HepG2 (cell line): Measurements from ENCODE around the gene STK25. TPM values are rescaled to one million over a fixed set of nuclear protein-coding genes. Genes with fewer than 3 reads are reported as not detected.

Experiments
- ARHGAP35 ChIP-seq: sonication (generic); formaldehyde crosslinking; IDR thresholded peaks from 2 replicates; pipeline ENCODE4 v1.9.0; 2022; ENCODE audit warnings: mild to moderate bottlenecking, inconsistent platforms, moderate library complexity, missing genetic modification reagents, borderline replicate concordance
- ATF5 ChIP-seq: sonication (generic); formaldehyde crosslinking; IDR thresholded peaks from 2 replicates; pipeline ENCODE4 v1.4.0; 2020; ENCODE audit warnings: mild to moderate bottlenecking, low read depth, missing genetic modification reagents
- ETS1 ChIP-seq: sonication (generic); formaldehyde crosslinking; IDR thresholded peaks from 2 replicates; pipeline ENCODE4 v1.4.0; 2020; ENCODE audit warnings: missing genetic modification reagents
- FOXA3 ChIP-seq: IDR thresholded peaks from 2 replicates; pipeline ENCODE4 v1.6.1; 2016; ENCODE audit warnings: missing genetic modification reagents, missing compliant biosample characterization
- FOXK1 ChIP-seq: sonication (generic); formaldehyde crosslinking; IDR thresholded peaks from 2 replicates; pipeline ENCODE4 v1.4.0; 2020; ENCODE audit warnings: low read depth, missing genetic modification reagents, borderline replicate concordance
- HES4 ChIP-seq: sonication (generic); formaldehyde crosslinking; IDR thresholded peaks from 2 replicates; pipeline ENCODE4 v1.9.0; 2021; ENCODE audit warnings: mild to moderate bottlenecking, missing genetic modification reagents, borderline replicate concordance
- ISL2 ChIP-seq: sonication (generic); formaldehyde crosslinking; IDR thresholded peaks from 2 replicates; pipeline ENCODE4 v1.5.0; 2020; ENCODE audit warnings: missing genetic modification reagents
- KLF16 ChIP-seq, 2 experiments: sonication (generic) in 1 of 2; formaldehyde crosslinking in 1 of 2; IDR thresholded peaks; 2 replicates each; pipeline versions ENCODE4 v1.6.1 to v1.8.0; 2016 to 2023; ENCODE audit warnings: missing genetic modification reagents in 2 of 2, missing compliant biosample characterization in 1 of 2
- NFATC3 ChIP-seq: sonication (generic); formaldehyde crosslinking; IDR thresholded peaks from 2 replicates; pipeline ENCODE4 v1.5.1; 2020; ENCODE audit warnings: mild to moderate bottlenecking, missing genetic modification reagents
- NR2F6 ChIP-seq, 2 experiments: IDR thresholded peaks; 2 replicates each; pipeline ENCODE4 v1.6.1; 2016; ENCODE audit warnings: antibody characterized with exemption in 1 of 2, mild to moderate bottlenecking in 1 of 2
- PLRG1 ChIP-seq: fragments of 450-650 bp; conservative IDR thresholded peaks from 2 replicates; pipeline ENCODE4 v1.6.1; 2016
- RARA ChIP-seq: IDR thresholded peaks from 2 replicates; pipeline ENCODE4 v1.6.1; 2016; ENCODE audit warnings: missing genetic modification reagents, missing compliant biosample characterization
- RFXAP ChIP-seq: sonication (generic); formaldehyde crosslinking; IDR thresholded peaks from 2 replicates; pipeline ENCODE4 v1.4.0; 2020; ENCODE audit warnings: missing genetic modification reagents, borderline replicate concordance
- SMARCE1 ChIP-seq: fragments of 450-650 bp; IDR thresholded peaks from 2 replicates; pipeline ENCODE4 v1.6.1; 2017; ENCODE audit warnings: borderline replicate concordance
- SRSF4 ChIP-seq: fragments of 200-400 bp; formaldehyde crosslinking; IDR thresholded peaks from one replicate; pipeline ENCODE4 v1.6.1; 2018; ENCODE audit warnings: mild to moderate bottlenecking, low read depth, low read length, moderate library complexity; ENCODE audit not compliant: poor library complexity, severe bottlenecking
- THRA ChIP-seq: sonication (generic); formaldehyde crosslinking; IDR thresholded peaks from 2 replicates; pipeline ENCODE4 v1.4.0; 2020; ENCODE audit warnings: missing genetic modification reagents, borderline replicate concordance
- XRCC5 ChIP-seq: fragments of 200-400 bp; formaldehyde crosslinking; optimal IDR thresholded peaks from 2 replicates; pipeline ENCODE3; 2017; ENCODE audit warnings: mild to moderate bottlenecking, low read length
- ZBTB20 ChIP-seq: sonication (generic); formaldehyde crosslinking; IDR thresholded peaks from 2 replicates; pipeline ENCODE4 v1.8.1; 2023; ENCODE audit warnings: missing genetic modification reagents, low read depth, mild to moderate bottlenecking, borderline replicate concordance
- ZNF263 ChIP-seq: sonication (generic); formaldehyde crosslinking; IDR thresholded peaks from 2 replicates; pipeline ENCODE4 v1.4.0; 2020; ENCODE audit warnings: missing genetic modification reagents
- ZNF33A ChIP-seq: sonication (generic); formaldehyde crosslinking; IDR thresholded peaks from 2 replicates; pipeline ENCODE4 v1.5.1; 2020; ENCODE audit warnings: missing genetic modification reagents, mild to moderate bottlenecking, moderate library complexity, borderline replicate concordance
- ZNF430 ChIP-seq: sonication (generic); formaldehyde crosslinking; IDR thresholded peaks from 2 replicates; pipeline ENCODE4 v1.9.0; 2021; ENCODE audit warnings: mild to moderate bottlenecking, missing genetic modification reagents
- ZNF512 ChIP-seq: sonication (generic); formaldehyde crosslinking; IDR thresholded peaks from 2 replicates; pipeline ENCODE4 v1.4.0; 2020; ENCODE audit warnings: mild to moderate bottlenecking, missing genetic modification reagents
- ZNF660 ChIP-seq: sonication (generic); formaldehyde crosslinking; IDR thresholded peaks from 2 replicates; pipeline ENCODE4 v1.5.1; 2020; ENCODE audit warnings: mild to moderate bottlenecking, low read depth, missing genetic modification reagents, borderline replicate concordance
- polyA plus RNA-seq, 8 experiments: library from polyadenylated mRNA; depleted of rRNA in 3 of 8; stranded (reverse) in 7 of 8; unstranded in 1 of 8; fragments of >200 nt; fragmentation: Illumina TruSeq in 4 of 8; extraction: Trizol in 4 of 8; gene quantifications; 2 replicates each; pipeline versions ENCODE4 v1.2.1 to v1.2.3, GENCODE V29; 2011 to 2016; ENCODE audit warnings: low read depth in 4 of 8, missing spikeins in 1 of 8, mixed read lengths in 1 of 8; ENCODE audit not compliant: insufficient read depth in 1 of 8
- total RNA-seq, 5 experiments: library from RNA; depleted of rRNA; stranded (reverse); fragments of >200 nt; fragmentation: Illumina TruSeq; extraction: Trizol; gene quantifications; 2 replicates each; pipeline ENCODE4 v1.2.3, GENCODE V29; 2016; ENCODE audit warnings: low read depth in 1 of 5

STK25 gene
- total and polyA plus RNA-seq, 2 of the 13 experiments (the other 11 are each of a cell fraction or from before 2014, with no cell fraction given): 177 to 481 TPM

- TF ChIP-seq THRA (CRISPR knock-in tag) (no peak), ZNF512 (CRISPR knock-in tag) (no peak), KLF16 (CRISPR knock-in tag; IDR thresholded peaks at IDR 0.05) (no peak), FOXA3 (0 out of 2 replicates have a peak, but pooled peaks have one; percentile 8), RARA (CRISPR knock-in tag) (no peak; the same call in 1 of the 2 replicates), RFXAP (no peak), NR2F6 (IDR thresholded peaks at IDR 0.05) (peak; percentile 10; the same call in 1 of the 2 replicates), NR2F6 (CRISPR knock-in tag; IDR thresholded peaks at IDR 0.05) (peak; percentile 21; the same call in 1 of the 2 replicates), ZBTB20 (no peak), SRSF4 (no peak), ETS1 (no peak), ATF5 (no peak), NFATC3 (CRISPR knock-in tag) (no peak), HES4 (CRISPR knock-in tag) (no peak), FOXK1 (CRISPR knock-in tag) (no peak), ZNF33A (CRISPR knock-in tag) (no peak), XRCC5 (no peak), ZNF430 (CRISPR knock-in tag) (no peak), ARHGAP35 (CRISPR knock-in tag) (no peak), ISL2 (no peak), ZNF660 (CRISPR knock-in tag) (no peak), SMARCE1 (no peak), PLRG1 (no peak), ZNF263 (no peak)
These were observed 27.7 kb upstream of the STK25 start (continued) for GRCh38 chr2:241535871-241536655.
